Cardiac fibroblast (primary cell): Measurements from ENCODE around the gene NMRAL1.

Source experiments
- DNase-seq, 2 donors: peaks; one replicate each; pipeline versions ENCODE4 v3.0.0 to v3.0.0-alpha.2; 2010; ENCODE audit warnings: low read depth in 2 of 2
- H3K4me3 ChIP-seq, 2 donors: replicated peaks in 1 of 2; 1 replicate in 1 of 2; 2 replicates in 1 of 2; pipeline ENCODE4 v1.5.1; 2011; ENCODE audit warnings: low read depth in 2 of 2, low read length in 2 of 2, mild to moderate bottlenecking in 2 of 2, moderate library complexity in 1 of 2
- TF ChIP-seq, protein P1 (sequence below): IDR thresholded peaks from one replicate; pipeline ENCODE4 v1.5.1; 2011; ENCODE audit warnings: low read depth, mild to moderate bottlenecking, low read length, inconsistent platforms

The NMRAL1 gene

DNA sequence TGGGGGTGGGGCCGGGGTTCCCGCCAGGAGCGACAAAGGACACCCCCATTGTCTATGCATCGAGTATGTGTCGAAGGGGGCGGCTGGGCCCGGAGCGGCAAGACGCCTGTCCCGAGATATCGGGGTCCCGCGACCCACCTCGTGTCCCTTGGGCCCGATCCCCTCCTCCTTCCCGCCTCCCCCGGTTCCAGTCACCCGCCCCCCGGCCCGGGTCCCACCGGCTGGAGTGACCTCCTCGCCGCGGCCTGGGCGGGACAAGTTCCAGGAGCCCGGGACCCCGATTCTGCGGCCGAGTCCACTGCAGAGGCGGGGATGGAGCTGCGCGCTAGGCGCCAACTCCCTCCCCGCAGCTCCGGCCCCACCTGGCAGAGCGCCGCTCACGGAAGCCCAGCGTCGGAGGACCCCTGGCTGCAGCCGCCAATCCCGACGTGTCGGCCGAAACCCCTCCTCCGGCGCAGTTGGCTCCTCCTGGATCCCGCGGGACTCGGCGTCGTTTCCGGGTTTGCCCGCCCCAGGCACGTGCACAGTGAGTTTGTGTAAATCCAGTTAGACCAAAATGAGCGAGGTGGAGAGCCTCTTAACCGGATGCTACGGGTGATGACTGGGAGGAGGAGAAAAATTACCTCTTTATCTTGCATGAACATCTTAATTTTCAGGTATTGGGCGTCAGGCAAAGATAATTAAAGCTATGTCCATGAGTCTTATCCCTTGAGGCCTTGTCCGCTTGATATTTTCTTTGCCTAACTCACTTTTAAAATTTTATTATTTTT lies at the start of gene NMRAL1:
Gene NMRAL1, minus strand, starts transcription at position 434 of the 770 bp plus-strand sequence. CDS start 493 bp downstream, outside the sequence.
- H3K4me3 ChIP-seq: peak within 1 kb of the TSS; percentile 63 to 69
- DNase-seq: peak; percentile 88 to 96
- TF ChIP-seq, protein P1, sequence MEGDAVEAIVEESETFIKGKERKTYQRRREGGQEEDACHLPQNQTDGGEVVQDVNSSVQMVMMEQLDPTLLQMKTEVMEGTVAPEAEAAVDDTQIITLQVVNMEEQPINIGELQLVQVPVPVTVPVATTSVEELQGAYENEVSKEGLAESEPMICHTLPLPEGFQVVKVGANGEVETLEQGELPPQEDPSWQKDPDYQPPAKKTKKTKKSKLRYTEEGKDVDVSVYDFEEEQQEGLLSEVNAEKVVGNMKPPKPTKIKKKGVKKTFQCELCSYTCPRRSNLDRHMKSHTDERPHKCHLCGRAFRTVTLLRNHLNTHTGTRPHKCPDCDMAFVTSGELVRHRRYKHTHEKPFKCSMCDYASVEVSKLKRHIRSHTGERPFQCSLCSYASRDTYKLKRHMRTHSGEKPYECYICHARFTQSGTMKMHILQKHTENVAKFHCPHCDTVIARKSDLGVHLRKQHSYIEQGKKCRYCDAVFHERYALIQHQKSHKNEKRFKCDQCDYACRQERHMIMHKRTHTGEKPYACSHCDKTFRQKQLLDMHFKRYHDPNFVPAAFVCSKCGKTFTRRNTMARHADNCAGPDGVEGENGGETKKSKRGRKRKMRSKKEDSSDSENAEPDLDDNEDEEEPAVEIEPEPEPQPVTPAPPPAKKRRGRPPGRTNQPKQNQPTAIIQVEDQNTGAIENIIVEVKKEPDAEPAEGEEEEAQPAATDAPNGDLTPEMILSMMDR: no peak

DNA sequence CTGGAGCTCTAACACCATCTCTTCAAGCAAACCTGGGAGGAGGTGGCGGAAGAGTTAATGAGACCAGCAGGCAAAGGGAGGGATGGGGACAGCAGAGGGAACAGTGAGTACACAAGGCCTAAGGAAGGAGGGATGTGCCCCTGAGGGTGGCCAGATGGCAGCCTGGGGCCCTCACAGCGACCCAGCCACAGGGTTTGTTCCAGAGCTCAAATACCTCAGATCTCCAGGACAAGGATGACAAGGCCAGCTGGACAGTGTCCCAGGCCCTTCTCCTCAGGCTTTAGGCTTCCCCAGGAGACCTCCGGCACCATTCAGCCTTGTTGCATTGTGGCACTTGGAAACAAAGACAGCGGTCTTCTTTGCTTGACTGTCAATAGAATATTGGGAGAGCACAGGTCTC lies 49.3 kb upstream of the NMRAL1 start:
- no peak overlapping the region for H3K4me3 ChIP-seq
- TF ChIP-seq, protein P1: no peak
- no peak for DNase-seq

DNA sequence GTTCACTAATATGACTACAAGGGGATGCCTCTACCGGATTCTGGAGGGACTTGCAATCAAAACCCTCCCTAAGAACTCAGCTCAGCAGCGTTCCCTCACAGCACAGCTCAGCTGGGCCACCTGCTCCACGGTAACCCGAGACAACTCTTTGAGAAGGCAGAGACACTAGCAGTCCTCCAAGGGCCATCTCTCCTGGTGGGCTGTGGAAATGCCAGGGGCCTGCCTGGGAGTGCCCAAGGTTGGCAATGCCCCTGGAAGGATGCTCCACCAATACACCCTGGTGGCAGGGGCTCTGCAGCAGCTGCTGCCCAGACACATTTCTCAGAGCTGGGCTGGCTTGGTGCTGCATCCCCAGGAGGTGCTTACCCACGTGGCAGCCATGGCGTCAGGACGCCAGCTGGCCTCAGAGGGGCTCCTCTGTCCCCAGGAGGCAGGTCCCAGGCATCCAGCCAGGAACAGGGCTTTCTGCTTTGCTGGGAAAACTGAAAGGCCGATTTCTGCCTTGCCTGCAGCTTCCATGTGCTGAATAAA lies 47.7 kb upstream of the NMRAL1 start:
- TF ChIP-seq, protein P1: no peak
- H3K4me3 ChIP-seq: no peak overlapping the region
- peak in 1 of 2 donors; percentile 24 for DNase-seq

DNA sequence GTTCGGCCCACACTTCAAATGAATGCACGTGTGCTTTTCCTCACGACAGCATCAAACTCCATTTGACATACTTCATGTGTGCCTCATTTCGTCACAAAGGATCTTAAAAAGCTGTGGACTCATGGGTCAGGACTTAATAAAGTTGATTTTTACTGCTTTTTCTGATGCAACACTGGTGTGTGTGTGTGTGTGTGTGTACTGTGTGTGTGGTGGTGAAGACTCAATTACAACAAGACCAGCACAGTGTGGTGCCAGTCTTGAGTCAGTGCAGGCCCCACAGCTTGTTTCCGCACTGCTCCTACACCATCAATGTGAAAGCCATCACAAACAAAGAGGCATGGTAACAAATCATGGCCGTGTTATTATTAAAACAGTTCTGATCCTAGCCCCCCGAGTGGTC lies 46.5 kb upstream of the NMRAL1 start:
- TF ChIP-seq, protein P1: no peak
- no peak for DNase-seq
- no peak overlapping the region for H3K4me3 ChIP-seq

DNA sequence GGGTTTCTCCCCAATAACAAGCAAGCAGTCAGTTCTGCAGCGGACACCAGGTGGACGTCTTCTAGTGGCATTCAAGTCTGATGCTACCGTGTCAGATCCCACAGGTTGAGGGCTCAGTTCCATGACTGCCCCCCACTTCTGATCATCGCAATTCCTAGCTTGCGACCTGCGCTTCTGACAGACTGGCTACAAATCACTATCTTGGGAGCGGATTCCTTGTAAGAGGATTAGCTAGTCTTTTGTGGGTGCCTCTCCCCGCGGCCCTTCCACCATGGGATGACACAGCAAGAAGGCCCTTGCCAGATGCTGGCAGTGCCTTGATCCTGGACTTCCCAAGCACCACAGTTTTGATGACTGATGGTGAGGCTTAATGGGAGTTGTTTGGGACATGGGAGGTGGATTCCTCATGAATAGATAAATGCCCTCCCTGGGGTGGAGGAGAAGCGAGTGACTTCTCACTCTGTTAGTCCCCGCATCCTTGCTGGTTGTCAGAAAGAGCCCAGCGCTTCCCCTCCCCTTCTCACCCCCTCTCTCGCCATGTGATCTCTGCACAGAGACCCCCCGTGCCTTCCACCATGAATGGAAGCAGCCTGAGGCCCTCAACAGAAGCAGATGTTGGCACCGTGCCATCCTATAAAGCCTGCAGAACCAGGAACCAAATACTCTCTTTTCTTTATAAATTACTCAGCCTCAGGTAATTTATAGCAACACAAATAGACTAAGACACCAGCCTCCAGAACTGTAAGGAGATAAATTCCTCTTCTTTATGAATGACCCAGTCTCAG lies 45.0 kb upstream of the NMRAL1 start:
- TF ChIP-seq, protein P1: no peak
- H3K4me3 ChIP-seq: no peak overlapping the region
- no peak for DNase-seq

DNA sequence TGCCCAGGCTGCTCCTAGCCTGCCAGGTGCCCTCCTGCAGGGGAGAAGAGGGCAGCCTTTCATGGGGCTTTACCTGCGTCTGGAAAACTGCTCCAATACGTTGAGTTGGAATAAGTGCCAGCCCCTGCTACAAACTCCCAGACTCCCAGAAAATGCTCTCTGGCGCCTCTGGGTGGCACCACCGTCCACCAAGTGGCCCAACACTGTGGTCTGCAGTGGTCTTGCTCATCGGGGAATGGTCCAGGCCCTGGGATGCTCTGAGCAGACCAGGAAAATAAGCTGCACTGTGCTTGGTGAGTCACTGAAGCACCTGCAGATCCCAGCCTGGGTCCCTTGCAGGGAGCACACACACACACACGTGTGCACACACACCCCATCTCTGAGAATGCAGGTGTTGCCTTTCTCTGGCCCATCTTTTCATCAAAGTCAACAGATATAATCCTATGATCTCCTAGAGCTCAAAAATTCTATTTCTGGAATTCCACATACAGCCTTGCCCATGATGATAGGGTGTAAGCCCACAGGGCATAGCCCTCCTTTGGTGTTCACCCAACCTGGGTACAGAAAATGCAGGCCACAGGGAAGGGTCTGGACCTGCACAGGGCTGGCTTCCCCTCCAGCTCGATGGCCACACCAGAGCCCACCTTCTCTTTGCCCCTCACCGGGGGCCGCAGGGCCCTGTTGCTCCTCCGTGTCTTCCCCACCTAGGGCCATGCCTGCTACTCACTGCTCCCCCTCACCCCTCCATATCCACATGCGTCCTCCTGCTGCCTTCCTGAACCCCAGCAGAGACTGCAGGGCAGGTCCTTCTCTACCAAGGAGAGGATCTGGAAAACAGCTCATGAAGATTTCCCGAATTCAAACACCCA lies 43.6 kb upstream of the NMRAL1 start:
- peak; percentile 28 to 50 for DNase-seq
- TF ChIP-seq, protein P1: peak; percentile 58
- H3K4me3 ChIP-seq: no peak overlapping the region
